Tibial nerve (tissue), 4 donors: ENCODE results near the gene ENOSF1. TPM values are rescaled to one million over a fixed set of nuclear protein-coding genes. Genes with fewer than 3 reads are reported as not detected.

Source experiments
- DNase-seq, 2 donors: peaks; one replicate each; pipeline ENCODE4 v3.0.0-alpha.2; 2019; ENCODE audit warnings: low spot score in 2 of 2
- H3K27ac ChIP-seq, 4 donors: fragments of 200-600 bp; sonication (generic) in 3 of 4; one replicate each; pipeline ENCODE4 v1.5.1; 2017 to 2019; ENCODE audit warnings: mild to moderate bottlenecking in 1 of 4
- H3K27me3 ChIP-seq, 2 donors: fragments of 200-600 bp; sonication (generic) in 1 of 2; one replicate each; pipeline versions ENCODE4 v1.5.1 to v1.6.0; 2017 to 2019
- H3K36me3 ChIP-seq, 3 donors: fragments of 200-600 bp; sonication (generic); one replicate each; pipeline ENCODE4 v1.5.1; 2018 to 2019
- H3K4me1 ChIP-seq, 4 donors: fragments of 200-600 bp; sonication (generic) in 3 of 4; one replicate each; pipeline ENCODE4 v1.5.1; 2017 to 2019
- H3K4me3 ChIP-seq, 4 donors: fragments of 200-600 bp; sonication (generic) in 3 of 4; one replicate each; pipeline ENCODE4 v1.5.1; 2017 to 2019; ENCODE audit warnings: mild to moderate bottlenecking in 1 of 4, moderate library complexity in 1 of 4
- H3K9me3 ChIP-seq, 4 donors: fragments of 200-600 bp; sonication (generic) in 3 of 4; one replicate each; pipeline ENCODE4 v1.5.1; 2017 to 2019
- EP300 ChIP-seq, 2 donors: sonication (generic); formaldehyde crosslinking; IDR thresholded peaks; one replicate each; pipeline ENCODE4 v1.6.1; 2017; ENCODE audit warnings: antibody characterized with exemption in 2 of 2, mild to moderate bottlenecking in 1 of 2
- POLR2A ChIP-seq, 2 donors: fragments of 450-650 bp; IDR thresholded peaks; one replicate each; pipeline ENCODE4 v1.6.1; 2017; ENCODE audit warnings: antibody characterized with exemption in 2 of 2, mild to moderate bottlenecking in 2 of 2, moderate library complexity in 2 of 2
- WGBS, 2 donors: methylation state at CpG; one replicate each; pipeline ENCODE4 v1.1.5; 2018; 5-methylcytosine and 5-hydroxymethylcytosine counted together
- total RNA-seq, 4 donors: library from RNA; depleted of rRNA; stranded (reverse); fragments of >200 nt; gene quantifications; one replicate each; pipeline ENCODE4 v1.1.0, GENCODE V29; 2016
- TF ChIP-seq, protein P1 (sequence below), 5 experiments: fragments of 200-600 bp in 3 of 5; fragments of 450-650 bp in 2 of 5; sonication (generic) in 3 of 5; IDR thresholded peaks; one replicate each; pipeline ENCODE4 v1.5.1; 2016 to 2019; ENCODE audit warnings: antibody characterized with exemption in 5 of 5, mild to moderate bottlenecking in 3 of 5, moderate library complexity in 2 of 5

The ENOSF1 gene
- total RNA-seq, 4 donors from 2014 or later: 37.0 to 86.9 (median 47.3) TPM

DNA sequence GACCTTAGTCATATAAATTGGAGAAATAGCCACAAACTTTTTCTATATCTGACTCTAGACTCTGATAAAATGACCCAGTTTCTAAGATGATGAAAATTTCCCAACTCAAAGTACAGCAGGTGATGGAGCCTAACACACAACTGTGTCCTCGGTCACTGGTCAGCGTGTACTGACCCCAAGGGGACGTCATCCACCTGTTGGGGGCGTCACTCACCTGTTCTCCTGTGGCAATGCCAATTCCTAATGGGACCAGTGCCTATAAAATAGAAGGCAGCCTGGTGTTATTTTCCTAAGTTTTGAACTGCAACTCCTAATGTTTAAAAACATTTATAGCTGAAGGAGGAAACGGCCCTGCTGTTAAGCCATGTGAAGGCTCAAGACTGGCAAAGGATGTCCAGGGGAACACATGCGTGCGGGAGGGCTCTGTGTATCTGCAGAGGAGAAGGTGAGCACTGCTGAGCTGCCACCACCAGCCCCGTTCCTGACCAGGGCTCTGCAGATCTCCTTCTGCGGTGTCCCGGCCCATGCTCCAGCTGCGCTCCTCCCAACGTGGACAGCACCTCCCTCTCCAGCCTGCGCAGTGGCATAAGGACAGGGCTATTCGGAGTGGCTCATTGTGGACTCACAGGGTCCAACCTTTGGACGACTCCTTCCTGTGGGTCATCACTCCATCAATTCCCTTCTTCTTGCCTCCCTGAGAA, 33.8 kb downstream of the ENOSF1 start:
- no peak for DNase-seq
- no peak for TF ChIP-seq EP300 (IDR thresholded peaks at IDR 0.05)
- no peak for TF ChIP-seq POLR2A (IDR thresholded peaks at IDR 0.05)
- TF ChIP-seq, protein P1, sequence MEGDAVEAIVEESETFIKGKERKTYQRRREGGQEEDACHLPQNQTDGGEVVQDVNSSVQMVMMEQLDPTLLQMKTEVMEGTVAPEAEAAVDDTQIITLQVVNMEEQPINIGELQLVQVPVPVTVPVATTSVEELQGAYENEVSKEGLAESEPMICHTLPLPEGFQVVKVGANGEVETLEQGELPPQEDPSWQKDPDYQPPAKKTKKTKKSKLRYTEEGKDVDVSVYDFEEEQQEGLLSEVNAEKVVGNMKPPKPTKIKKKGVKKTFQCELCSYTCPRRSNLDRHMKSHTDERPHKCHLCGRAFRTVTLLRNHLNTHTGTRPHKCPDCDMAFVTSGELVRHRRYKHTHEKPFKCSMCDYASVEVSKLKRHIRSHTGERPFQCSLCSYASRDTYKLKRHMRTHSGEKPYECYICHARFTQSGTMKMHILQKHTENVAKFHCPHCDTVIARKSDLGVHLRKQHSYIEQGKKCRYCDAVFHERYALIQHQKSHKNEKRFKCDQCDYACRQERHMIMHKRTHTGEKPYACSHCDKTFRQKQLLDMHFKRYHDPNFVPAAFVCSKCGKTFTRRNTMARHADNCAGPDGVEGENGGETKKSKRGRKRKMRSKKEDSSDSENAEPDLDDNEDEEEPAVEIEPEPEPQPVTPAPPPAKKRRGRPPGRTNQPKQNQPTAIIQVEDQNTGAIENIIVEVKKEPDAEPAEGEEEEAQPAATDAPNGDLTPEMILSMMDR (IDR thresholded peaks at IDR 0.05): no peak
- no peak overlapping the region for H3K27ac ChIP-seq
- no peaks in the 10 kb centered on the region for H3K4me1 ChIP-seq
- no peaks in the 10 kb centered on the region for H3K27me3 ChIP-seq
- H3K36me3 ChIP-seq: peaks cover 0 to 85% (median 1%) of the 10 kb centered on the region in 3 donors
- no peak overlapping the region for H3K4me3 ChIP-seq
- no peaks in the 10 kb centered on the region for H3K9me3 ChIP-seq
- 93 to 94% methylated on average over 15 of the region's 15 CpGs for WGBS, 2 donors

DNA sequence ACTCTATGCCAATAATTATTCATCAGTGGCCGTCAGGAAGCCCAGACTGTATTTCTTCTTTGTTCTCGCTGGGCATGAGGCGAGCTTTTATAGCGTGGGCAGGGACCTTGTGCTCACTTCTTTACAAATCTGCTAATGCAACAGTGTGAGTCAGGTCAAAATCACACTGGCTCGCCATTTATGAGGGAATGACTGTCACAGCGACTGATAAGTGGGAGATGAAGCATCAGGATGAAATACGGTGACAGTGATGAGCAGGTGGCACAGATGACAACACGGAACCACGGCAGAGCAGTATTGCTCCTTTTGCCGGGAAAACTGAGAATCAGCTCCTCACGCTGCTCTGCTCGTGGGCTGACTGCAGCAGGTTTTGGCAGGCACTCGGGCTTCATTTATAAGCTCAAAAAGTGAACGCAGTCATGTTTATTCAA, 34.5 kb downstream of the ENOSF1 start:
- WGBS, 2 donors: 60 to 72% methylated on average over 14 of the region's 14 CpGs
- Histone ChIP-seq H3K4me1 (no peaks in the 10 kb centered on the region), H3K27me3 (no peaks in the 10 kb centered on the region), H3K36me3 (peaks cover 0 to 84% (median 0%) of the 10 kb centered on the region in 3 donors), H3K4me3 (no peak overlapping the region), H3K27ac (no peak overlapping the region), H3K9me3 (no peaks in the 10 kb centered on the region)
- DNase-seq: no peak
- no peak for TF ChIP-seq POLR2A (IDR thresholded peaks at IDR 0.05)
- TF ChIP-seq, protein P1 (IDR thresholded peaks at IDR 0.05): no peak
- TF ChIP-seq EP300 (IDR thresholded peaks at IDR 0.05): no peak

DNA sequence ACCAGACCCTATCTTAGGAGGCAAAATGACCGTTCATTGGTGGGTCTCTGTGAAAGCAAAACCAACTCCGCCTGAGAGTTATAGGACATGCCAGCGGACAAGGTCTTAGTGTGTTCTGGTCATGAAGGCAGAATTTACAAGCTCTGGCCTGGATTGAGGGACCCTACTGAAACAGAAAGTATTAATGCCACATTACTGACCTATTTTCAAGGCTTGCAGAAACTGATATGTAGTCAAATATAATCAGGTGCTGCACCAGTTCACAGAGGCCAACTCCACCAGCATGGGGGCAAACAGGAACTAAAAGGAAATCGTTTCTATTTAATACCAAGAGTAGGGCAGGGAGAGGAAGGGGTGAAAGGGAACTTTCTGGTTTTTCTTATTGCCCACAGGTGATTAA, 35.3 kb downstream of the ENOSF1 start:
- H3K4me3 ChIP-seq: no peak overlapping the region
- peaks cover 0 to 84% (median 3%) of the 10 kb centered on the region in 3 donors for H3K36me3 ChIP-seq
- H3K27ac ChIP-seq: no peak overlapping the region
- H3K27me3 ChIP-seq: no peaks in the 10 kb centered on the region
- DNase-seq: no peak
- TF ChIP-seq, protein P1 (IDR thresholded peaks at IDR 0.05): no peak
- TF ChIP-seq POLR2A (IDR thresholded peaks at IDR 0.05): no peak
- no peak for TF ChIP-seq EP300 (IDR thresholded peaks at IDR 0.05)
- 37 to 88% methylated on average over 4 of the region's 4 CpGs for WGBS, 2 donors
- H3K4me1 ChIP-seq: no peaks in the 10 kb centered on the region
- no peaks in the 10 kb centered on the region for H3K9me3 ChIP-seq

DNA sequence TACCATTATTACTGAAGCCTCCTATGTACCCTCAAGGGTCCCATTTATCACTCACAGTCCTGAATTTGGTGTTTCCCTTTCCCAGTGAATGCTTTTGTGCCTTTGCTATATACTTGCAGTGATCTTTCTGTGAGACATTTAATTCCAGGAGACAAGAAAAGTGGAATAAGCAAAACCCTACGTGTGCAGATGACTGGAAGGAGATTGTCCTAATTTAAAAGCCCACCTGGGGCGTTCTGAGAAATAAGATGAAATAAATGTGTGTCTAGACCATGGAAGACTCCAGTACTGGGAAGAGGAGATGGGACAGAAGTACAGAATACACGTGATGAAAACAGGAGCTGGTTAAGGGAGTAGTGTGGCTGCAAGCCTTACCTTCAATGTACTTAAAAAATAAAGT, 35.7 kb downstream of the ENOSF1 start:
- H3K4me1 ChIP-seq: no peaks in the 10 kb centered on the region
- no peaks in the 10 kb centered on the region for H3K27me3 ChIP-seq
- H3K9me3 ChIP-seq: no peaks in the 10 kb centered on the region
- H3K36me3 ChIP-seq: peaks cover 0 to 84% (median 3%) of the 10 kb centered on the region in 3 donors
- H3K27ac ChIP-seq: no peak overlapping the region
- 94 to 95% methylated on average over 3 of the region's 3 CpGs for WGBS, 2 donors
- no peak for TF ChIP-seq EP300 (IDR thresholded peaks at IDR 0.05)
- no peak for TF ChIP-seq POLR2A (IDR thresholded peaks at IDR 0.05)
- TF ChIP-seq, protein P1 (IDR thresholded peaks at IDR 0.05): no peak
- no peak overlapping the region for H3K4me3 ChIP-seq
- no peak for DNase-seq

DNA sequence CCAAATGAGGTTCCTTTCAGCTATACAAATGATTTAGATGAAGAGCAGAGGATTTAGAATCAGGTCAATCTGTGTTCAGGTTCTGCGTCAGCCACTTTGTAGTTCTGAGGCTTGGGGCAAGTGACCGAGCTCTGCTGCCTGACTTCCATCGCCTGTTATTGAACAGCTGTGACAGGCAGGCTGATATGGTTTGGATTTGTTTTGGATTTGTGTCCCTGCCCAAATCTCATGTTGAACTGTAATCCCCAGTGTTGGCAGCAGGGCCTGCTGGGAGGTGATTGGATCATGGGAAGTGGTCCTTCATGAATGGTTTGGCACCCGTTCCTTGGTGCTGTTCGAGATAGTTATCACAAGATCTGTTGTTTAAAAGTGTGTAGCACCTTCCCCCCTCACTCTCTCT, 36.4 kb downstream of the ENOSF1 start:
- WGBS, 2 donors: 90 to 93% methylated on average over 5 of the region's 5 CpGs
- H3K27ac ChIP-seq: no peak overlapping the region
- H3K27me3 ChIP-seq: no peaks in the 10 kb centered on the region
- no peaks in the 10 kb centered on the region for H3K4me1 ChIP-seq
- no peak for DNase-seq
- H3K9me3 ChIP-seq: no peaks in the 10 kb centered on the region
- TF ChIP-seq POLR2A (IDR thresholded peaks at IDR 0.05) (no peak), EP300 (IDR thresholded peaks at IDR 0.05) (no peak)
- TF ChIP-seq, protein P1 (IDR thresholded peaks at IDR 0.05): no peak
- H3K4me3 ChIP-seq: no peak overlapping the region
- peaks cover 0 to 84% (median 3%) of the 10 kb centered on the region in 3 donors for H3K36me3 ChIP-seq
